Gastrocnemius medialis (tissue), 4 donors: ENCODE results near the gene DAND5.

ENCODE experiments used
- CTCF ChIP-seq, 5 experiments: fragments of 450-650 bp in 3 of 5; fragments of 200-600 bp in 2 of 5; sonication (generic) in 2 of 5; IDR thresholded peaks in 4 of 5; conservative IDR thresholded peaks in 1 of 5; 1 replicate in 4 of 5; 2 replicates in 1 of 5; pipeline ENCODE4 v1.5.1; 2016 to 2019; ENCODE audit warnings: antibody characterized with exemption in 5 of 5, mild to moderate bottlenecking in 3 of 5, moderate library complexity in 3 of 5
- POLR2A ChIP-seq, 2 donors: fragments of 450-650 bp; IDR thresholded peaks; one replicate each; pipeline ENCODE4 v1.6.1; 2017; ENCODE audit warnings: antibody characterized with exemption in 2 of 2, mild to moderate bottlenecking in 2 of 2, moderate library complexity in 2 of 2

GRCh38 chr19:12970070-12970820 is 869 bp downstream of the DAND5 start:
- TF ChIP-seq CTCF (IDR thresholded peaks at IDR 0.05 in 4 of 5, conservative IDR thresholded peaks at IDR 0.05 in 1 of 5) (no peak), POLR2A (IDR thresholded peaks at IDR 0.05) (no peak)
